ENCODE results near the gene SESN1. TPM values are rescaled to one million over a fixed set of nuclear protein-coding genes. Genes with fewer than 3 reads are reported as not detected.

Gene SESN1
- total RNA-seq, 1 donor from 2014 or later: 38.8 TPM

DNA sequence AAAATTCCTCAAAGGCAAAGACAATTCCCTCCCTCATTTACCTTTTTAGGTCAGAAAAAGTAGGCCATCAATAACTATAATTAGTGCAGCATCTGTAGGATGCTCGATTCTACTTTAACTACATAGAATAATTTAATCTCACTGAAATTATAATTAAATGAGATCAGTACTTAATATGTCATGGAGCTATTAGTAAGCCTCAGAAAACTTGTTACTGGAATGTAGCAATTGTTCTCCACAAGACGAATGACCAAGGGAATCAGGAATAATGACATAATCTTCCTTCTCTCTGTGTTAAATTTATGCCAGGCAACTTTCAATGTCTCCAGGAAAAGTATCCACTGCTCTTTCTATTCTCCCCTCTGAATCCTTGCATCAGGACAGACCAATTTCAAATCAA lies 34.1 kb downstream of the SESN1 start:
- DNase-seq: no peak

DNA sequence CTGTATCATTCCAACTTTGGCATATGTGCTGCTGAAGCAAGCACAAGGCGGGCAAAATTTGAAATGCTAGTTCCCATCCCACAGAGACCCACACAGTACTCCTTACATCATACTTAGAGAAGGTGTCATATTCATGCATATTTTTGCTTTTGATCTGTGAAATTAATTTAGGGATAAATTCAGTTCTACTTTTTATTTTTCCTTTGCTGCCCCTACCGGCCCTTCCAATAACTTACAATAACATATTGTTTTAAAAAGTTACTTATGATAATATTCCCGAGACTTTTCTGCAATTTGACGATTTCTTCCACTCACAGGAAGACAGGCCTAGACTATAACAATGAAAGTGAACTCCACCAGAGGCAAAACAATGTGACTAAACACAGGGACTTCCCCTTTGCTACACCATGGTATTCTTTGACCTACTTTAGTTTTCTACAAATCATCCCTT lies 35.0 kb downstream of the SESN1 start:
- DNase-seq: no peak

DNA sequence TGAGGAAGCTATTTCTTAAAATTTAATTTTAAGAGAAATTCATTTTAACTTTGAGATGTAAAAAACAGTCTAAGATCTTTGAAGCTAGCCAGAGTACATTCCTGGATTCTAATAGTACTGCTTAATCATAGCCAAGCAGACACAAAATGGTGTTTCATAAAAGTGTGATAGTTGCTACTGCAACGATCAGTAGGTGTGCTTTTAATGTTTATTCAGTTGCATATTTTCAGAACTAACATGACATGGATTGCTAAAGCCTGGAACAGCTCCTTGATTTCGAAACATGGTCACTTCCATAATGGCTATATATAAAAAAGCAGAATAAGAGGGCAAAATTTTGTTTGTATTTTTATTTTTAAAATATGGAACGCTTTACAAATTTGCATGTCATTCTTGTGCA lies 35.5 kb downstream of the SESN1 start:
- DNase-seq: no peak

DNA sequence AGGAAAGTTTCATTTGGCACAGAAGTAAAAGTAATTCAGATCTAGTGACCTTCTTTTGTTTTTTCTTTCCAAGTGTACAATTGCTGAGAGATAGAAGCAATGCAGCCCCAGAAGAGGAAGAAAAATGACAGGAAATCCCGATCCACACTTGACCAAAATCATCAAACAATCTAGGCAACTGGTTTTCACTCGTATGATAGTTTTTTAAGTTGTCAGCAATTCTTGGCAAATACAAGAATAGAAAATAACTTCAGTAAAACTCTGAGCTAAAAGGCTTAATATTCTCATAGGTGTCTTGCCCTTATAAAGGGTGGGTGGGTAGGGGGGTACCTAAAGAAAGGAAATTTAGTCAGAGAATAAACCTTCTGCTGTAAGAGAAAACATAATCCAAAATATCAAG lies 36.0 kb downstream of the SESN1 start:
- no peak for DNase-seq

DNA sequence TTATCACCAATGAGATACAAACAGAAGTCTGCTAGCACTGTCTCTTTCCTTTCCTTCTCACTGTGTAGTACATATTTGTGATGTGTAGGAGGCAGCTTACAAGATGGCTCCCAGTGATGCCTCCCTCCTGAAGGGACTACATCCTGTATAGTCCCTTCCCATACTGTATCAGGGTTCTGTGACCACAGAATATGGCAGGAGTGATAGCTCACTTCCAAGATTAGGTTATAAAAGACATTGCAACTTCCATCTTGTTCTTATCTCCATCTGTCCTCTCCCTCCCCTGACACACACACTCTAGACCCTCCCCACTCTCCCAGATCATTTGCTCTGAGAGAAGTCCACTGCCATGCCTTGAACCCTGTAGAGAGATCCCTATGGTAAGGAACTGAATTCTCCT lies 38.0 kb downstream of the SESN1 start:
- no peak for DNase-seq

DNA sequence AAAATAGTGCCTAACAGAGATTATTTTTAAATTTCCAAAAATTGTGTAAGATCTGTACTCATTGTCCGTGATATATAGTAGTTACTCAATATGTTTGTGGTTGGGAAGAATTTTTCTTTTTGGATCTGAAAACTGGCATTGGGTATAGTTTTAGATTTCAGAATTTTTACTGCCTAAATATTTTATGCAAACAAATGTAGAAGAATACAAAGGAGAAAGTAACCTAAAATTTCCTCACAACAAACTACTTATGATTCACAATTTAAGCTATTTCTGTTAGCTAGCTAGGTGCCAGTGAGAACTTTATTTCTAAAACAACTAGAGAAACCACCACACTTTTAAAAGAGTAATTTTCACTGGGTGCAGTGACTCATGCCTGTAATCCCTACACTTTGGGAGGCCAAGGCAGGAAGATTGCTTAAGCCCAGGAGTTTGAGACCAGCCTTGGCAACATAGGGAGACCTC lies 38.8 kb downstream of the SESN1 start:
- DNase-seq: no peak

DNA sequence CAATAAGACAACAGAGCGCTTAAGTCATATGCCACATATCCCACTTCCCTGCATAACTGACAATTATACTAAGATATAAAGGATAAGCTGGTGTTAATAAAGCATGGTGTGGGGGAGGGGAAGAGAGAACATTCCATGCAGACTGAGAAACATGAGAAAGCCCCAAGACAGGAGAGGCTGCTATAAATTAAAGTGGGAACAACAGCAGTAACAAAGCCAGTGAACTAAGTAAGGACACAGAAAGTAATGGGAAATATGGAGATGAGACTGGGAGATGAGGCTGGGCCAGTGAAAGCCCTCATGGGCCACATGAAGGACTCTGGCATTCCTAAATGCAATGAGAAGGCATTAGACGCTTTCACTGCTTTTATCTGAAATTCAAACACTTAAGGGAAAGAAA lies 41.3 kb downstream of the SESN1 start:
- no peak for DNase-seq

DNA sequence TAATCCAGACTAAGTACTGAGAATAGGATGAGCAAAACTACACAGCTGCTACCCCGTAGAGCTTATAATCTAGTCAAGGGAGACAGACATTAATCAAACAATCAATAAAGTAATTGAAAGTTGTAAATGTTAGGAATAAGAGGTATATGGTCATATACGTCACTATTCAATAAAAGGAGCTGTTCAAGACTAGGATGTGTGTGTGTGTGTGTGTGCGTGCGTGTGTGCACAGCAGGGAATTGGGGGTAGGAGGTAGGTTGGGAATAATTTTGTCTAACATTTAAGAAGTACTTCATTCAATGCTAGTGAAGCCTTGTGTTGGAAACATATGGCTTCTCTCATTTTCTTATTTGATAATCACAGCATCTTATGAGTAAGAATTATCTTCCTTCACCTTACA lies 41.8 kb downstream of the SESN1 start:
- no peak for DNase-seq

DNA sequence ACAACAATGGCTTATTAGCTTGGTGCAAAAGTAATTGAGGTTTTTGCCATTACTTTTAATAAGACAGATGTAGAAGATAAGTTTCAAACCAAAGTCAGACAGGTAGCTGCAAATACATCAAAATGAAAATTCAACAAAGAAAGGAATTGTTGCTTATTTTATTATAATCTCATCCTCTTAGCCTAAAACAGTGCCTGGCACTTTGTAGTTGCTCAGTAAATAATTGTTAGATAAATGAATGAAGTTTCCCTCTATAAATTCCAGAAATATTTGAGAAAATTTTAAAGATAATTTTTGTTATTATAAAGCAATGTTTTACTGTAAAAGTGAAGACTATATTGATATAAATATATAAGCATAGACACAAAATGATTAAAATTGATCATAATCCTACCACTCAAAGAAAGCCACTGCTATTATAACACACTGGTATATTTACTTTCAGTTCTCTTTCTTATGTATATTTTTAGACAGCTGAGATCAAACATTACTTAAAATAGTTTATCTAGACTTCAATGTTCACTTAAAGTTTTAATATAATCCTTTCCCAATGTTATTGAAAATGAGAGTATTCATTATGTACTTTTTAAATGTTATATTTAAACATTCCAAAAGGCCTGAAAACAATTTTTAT lies 42.5 kb downstream of the SESN1 start:
- DNase-seq: no peak

DNA sequence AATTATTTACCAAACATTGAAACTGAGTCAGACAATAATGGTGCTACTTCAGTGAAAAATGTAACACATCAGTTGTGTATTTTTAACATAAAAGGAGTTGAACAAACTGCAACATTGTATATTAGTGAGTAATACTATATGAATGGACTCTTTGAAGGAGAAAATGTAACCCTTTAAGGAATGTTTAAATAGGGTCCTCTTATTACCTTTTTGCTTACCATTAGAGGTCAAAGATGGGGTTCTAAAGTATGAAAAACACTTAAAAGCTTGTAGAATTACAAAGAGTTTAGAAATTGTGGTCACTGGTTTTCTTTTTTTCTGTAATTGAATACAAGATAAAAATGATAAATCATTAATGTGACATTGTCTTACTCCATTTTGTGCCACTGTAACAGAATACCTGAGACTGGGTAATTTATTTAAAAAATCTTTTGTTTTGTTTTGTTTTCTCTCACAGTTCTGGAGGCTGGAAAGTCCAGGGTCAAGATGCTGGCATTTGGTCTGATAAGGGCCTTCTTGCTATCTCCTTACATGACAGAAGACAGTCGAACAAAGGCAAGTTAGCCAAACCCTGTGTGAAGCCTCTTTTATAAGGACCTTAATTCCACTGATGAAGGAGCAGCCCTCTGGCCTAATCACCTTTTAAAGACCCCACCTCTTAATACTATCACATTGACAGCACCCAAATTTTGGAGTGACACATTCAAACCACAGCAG lies 43.2 kb downstream of the SESN1 start:
- DNase-seq: no peak

DNA sequence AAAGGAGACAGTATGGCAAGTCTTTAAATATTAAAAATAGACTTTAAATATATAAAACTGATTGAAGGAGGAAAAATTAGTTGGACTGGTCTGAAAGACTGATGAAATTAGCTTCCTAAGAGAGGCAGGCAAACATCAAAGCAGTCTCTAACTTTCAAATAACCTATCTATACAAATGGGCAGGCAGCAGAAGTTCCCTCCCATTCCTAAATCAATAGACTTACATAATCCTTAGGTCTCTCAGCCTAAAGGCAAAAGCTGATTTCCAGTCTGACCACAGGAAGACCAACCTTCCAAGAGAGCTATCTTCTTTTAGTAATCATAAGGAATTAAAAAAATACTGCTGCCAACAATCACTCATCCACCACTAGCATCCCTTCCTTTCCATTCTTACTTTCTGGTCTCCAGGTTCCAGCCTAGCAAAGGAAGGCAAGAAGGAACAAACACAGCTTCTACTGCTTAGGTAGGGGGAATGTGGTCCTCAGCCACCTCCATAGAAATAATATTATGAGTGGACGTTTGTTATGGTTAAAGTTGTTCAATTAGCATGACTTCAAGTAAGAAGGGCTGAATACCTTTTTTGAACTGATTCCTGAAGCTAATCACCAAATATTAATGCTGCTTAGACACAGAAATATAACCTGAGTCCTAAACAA lies 44.1 kb downstream of the SESN1 start:
- no peak for DNase-seq

DNA sequence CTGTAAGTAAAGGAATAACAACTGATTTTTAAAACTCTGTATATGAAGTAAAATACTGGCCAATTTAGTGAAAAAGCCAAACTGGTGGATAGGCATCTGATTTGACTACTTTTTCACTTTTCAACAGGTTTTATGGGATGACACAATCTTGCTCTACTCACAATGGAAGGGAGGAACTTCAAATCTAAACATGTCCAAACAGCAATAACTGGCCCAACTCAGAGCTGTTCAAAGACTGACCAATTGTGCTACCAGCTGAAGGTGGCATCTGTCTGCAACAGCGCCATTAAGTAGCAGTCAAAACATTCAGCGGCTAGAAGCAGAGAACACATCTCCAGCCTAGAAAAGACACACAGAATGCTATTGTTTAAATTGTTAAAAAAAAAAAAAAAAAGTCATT lies 44.6 kb downstream of the SESN1 start:
- no peak for DNase-seq

DNA sequence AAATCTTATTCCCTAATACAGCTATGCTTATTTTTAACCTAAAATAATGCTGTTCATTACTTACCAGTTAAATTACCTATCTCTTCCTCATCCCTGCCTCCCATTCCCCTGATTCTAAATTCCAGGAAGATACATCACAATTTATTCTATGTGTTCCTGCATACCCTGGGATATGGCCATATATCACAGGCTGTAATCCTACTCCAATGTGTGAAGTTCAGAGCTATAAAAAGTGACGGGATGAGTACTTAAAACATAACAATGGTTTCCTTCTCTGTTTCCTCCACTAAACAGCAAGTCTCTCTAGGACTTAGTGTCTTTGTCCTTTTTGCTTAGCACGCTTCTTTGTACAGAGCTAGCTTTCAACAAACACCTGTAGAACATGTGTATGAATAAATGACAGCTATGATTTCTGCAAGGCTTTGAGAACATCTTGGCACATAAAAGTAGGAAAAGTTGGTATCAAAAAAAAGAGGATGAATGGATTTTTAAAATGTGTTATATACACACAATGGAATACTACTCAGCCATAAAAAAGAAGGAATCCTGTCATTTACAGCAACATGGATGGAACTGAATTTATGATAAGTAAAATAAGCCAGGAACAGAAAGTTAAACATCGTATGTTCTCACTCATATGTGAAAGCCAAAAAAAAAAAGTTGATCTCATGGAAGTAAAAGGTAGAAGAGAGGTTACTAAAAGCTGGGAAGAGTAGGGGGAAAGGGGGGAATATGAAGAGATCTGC lies 45.8 kb downstream of the SESN1 start:
- no peak for DNase-seq

DNA sequence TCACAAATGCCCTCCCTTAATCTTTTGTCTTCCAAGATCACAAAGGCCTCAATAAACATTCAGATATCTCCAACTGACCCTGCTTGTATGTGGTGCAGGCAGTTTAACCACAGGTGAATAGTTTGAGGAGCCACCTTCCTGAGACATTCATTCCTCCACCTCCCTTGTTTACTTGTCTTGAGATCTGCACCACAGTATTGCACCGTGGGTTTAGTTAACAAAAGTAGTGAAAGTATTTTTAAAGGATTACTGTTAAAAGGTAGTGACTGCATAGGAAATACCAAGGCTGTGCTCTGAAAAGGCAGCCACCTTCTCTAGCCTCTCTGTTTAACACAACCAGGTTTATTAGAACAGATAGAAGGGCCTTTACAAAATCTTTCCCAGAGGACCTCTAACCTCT lies 46.5 kb downstream of the SESN1 start:
- DNase-seq: no peak

DNA sequence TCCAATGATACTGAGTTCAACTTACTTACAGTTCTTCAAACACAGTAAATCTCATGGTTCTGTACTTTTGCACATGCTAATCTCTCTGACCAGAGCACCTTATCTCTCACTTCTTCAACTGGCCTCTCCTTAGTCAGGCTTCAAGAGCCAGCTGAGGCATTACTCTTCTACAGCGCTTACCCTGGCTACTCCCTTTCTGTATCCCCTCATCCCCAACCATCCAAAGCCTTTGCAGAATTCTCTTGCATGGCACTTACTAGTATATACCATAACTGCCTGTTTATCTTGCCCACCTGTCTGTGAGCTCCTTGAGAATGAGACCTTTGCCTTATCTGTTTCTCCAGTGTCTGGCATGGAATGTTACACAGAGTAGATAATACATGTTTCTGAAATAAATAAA lies 49.2 kb downstream of the SESN1 start:
- DNase-seq: no peak

DNA sequence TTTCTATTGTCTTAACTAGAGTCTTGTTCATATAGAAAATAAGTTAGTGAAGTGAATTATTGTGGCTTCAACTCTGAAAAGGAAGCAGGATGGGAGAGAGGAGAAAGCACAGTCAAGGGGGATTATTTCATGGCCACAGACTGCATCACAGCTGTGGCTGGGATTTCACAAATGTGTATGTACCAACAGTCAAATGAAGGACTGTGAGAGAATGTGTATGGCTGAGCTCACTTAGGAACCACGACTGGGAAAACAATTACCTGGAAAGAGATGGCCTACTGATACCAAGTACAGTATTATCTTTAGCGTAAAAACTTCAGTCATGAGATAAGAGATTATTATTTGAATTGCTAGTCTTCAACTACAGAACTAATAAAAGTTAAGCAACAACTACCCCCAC lies 54.9 kb downstream of the SESN1 start:
- no peak for DNase-seq

DNA sequence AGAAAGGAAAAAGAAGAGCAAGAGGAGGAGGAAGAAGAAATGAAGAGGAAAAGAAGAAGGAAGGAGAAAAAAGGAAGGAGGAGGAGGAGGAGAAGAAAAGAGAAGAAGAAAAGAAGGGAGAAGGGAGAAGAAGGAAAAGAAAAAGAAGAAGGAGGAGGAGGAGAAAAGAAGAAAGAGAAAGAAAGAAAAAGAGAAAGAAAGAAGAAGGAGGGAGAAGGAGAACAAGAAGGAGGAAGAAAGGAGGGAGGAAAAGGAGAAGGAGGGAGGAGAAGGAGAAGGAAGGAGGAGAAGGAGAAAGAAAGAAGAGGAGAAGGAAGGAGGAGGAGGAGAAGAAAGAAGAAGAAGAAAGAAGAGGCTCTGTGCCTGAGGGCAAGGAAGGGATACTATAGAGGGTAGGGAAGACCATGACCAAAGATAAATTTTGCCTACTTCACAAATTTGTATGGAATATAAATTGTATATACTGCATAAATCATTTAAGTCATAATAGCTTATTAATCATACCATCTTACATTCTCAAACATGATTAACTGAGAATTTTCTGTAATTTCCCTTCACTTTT lies 55.7 kb downstream of the SESN1 start:
- no peak for DNase-seq

DNA sequence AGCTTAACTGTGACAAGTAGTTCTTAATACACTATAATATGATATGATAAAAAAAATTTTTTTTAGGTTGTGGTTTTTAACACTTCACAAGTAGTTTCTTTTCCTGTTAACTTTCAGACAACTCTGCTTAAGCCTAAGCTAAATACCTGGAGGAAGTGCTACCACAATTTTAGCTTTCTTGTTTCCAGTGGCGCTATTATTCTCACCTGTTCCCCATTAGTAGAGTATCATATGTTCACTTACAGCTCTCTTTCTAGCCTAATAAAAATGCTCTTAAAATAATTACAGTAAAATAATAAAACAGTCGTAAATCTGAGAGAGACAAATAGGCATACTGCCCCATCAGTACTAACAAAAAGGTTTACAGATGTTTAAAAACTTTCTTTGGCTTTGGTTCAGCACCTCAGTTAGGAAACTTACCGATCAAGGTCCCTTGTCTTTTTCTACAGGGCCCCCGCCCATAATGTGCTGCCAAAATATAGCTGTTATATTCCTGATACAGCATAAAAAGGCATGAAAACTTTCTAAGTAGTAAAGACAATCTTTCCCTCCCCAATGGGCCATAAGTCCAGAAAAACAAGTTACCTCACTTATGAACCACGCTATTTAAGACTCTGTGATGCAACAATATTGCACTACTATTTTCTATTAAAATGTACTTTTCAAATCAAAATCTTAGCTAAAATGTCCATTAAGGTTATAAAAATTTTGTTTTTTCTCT lies 57.9 kb downstream of the SESN1 start:
- no peak for DNase-seq

DNA sequence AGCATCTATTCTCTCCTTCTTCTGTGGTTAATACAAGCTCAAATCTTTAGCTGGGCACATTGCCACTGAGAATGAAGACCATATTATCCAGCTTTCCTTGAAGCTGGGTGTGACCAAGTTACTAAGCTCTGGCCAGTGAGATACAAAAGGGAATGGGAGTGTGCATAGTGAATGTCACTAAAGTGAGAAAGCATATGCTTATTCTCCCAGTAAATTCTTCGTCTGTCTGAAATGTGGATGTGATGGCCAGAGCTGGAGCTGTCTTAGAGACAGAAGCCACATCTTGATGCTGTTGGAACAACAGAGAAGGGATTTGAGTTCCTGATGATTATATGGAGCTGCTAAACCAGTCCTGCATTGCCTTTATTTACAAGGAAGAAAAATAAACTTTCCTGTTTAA lies 60.1 kb downstream of the SESN1 start:
- no peak for DNase-seq

DNA sequence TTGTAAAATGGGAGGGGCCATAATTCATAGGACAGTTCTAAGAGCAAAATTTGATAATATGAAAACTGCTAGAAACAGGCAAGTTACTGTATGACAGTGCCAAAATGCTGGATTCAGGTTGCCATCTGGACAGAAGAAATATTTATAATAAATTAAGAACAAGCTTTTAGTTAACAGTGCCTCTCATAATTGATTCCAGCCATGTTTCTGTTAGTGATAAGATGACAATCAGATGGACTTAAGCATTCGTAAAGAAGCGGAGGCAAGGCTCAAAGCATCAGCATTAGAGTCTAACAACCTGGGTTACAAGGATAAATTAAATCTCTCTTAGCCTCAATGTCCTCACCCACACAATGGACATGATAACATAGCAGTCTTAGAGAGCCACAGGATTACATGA lies 61.0 kb downstream of the SESN1 start:
- no peak for DNase-seq

DNA sequence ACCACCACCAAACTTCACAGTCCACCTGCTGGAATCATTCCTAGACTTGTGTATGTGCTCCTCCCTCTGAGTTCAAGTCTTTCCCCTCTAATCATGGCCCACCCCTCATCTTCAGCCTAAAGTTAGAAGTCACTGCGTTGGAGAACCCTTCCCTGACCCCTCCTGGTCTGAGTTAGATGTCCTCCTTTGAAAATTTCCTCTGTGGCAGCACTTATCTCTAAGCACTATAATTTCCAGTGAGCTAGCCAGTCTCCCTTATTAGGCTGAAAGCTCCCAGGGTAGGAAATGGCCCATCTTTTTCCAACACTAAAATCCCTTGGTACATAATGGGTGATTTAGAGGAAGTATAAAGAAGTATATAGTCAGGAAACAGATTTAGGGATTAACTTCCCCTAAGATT lies 63.2 kb downstream of the SESN1 start:
- no peak for DNase-seq

DNA sequence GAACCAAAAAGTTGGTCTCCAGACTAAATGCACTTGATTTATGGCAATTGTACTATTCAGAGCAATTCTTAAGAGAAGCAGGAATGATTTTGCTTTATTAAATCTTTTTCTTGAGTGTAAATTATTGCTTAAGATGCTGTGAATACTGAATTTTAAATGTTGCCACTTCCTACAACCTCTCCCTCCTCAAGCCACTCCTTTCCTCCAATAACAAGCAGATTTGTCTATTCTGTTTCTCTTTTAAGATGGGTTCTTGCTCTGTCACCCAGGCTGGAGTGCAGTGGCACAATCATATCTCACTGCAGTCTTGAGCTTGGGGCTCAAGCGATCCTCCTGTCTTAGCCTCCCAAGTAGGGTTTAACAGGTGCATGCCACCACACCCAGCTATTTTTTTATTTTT lies 65.3 kb downstream of the SESN1 start:
- no peak for DNase-seq

All from occipital lobe (tissue), 2 donors.